ENCODE results near the gene CPNE7.

The CPNE7 gene

DNA sequence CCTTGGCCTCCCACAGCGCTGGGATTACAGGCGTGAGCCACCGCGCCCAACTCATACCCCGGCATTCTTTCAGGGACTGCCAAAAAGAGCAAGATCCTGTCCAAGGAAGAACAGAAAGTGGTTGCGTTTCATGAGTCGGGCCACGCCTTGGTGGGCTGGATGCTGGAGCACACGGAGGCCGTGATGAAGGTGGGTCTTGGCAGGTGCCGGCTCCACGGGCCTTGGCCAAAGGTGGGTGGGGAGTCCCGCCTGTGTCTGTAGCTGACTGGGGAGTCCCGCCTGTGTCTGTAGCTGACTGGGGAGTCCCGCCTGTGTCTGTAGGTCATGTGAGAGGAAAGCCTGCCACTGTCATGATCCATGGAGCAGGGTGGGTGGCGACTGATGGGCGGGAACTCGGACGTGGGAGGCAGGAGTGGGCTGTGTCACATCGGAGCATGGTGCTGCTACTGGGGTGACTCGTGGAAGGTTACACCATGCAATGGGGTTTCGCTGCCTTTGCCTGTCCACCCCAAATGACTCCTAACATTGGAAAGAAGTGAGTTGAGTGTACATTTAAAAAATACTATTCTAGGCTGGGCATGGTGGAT is 25.0 kb upstream of the CPNE7 start:
- no peak for DNase-seq

DNA sequence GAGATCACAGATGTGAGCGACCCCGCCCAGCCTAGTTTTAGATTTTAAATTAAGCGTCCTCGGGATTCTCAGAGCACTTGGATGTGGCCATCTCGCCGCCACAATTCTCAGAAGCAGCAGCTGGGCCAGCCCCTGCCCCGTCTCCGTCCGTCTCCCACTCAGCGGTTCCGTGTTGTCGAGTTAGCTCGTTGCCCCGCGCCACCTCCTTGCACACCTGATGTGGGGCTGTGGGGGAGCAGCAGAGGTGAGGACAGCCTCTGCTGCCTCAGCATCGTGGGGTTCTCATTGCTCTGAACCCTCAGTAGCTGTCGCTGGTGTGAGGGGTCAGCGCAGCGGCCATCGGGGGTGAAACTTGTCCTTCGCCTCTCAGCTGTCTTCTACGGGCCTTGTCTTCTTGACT is 23.2 kb upstream of the CPNE7 start:
- DNase-seq: no peak

DNA sequence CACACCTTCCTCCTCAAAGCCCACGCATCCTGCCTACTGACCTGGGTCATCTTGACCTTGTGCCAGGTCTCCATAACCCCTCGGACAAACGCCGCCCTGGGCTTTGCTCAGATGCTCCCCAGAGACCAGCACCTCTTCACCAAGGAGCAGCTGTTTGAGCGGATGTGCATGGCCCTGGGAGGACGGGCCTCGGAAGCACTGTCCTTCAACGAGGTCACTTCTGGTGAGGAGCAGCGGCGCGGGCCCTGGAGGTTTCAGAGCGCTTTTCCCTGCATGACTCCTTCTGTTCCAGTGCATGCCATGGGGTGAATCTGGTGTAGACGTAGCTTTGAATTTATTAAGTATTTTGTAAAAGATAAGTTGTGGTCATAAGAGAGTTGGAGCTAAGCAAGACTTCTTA is 22.6 kb upstream of the CPNE7 start:
- DNase-seq: no peak

DNA sequence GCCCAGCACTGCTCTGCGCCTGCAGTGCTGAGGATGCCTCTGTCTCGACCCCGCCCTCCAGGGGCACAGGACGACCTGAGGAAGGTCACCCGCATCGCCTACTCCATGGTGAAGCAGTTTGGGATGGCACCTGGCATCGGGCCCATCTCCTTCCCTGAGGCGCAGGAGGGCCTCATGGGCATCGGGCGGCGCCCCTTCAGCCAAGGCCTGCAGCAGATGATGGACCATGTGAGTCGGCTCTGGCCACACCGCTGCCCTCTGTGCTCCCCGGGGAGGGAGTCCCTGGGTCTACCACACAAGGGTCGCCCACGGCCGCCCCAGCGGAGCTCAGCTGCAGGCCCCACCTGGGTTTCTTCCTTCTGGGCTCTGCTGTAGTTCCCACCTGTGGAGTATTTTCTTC is 21.8 kb upstream of the CPNE7 start:
- DNase-seq: no peak

DNA sequence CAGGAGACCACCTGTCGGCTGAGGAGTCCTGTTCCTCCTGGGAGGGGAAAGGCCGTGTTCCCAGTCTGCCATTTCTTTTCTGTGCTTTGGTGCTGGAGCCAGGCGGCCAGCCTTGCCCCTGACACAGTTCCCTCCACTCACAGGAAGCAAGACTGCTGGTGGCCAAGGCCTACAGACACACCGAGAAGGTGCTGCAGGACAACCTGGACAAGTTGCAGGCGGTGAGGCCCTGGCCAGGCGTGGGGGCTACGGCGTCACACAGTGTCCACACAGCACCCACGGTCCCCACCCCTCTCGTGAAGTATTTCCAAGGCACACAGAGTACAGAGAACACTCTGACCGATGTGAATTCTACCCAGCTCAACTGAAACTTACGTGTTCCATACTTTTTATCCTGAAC is 21.2 kb upstream of the CPNE7 start:
- DNase-seq: no peak

DNA sequence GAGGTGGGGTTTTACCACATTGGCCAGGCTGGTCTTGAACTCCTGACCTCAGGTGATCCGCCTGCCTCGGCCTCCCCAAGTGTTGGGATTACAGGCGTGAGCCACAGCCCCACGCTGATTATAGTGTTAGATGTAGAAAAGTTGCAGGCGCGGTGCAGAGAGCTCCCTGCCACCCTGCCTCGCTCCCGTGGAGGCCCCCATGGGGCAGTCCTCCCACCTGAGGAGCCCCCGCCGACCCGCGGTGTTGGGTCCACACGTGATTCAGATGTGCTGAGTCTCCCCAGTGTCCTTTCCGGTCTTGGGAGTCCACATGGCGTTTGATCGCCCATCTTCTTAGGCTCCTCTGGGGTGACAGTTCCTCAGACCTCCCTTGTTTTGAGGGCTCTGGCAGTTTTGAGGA is 20.3 kb upstream of the CPNE7 start:
- no peak for DNase-seq

DNA sequence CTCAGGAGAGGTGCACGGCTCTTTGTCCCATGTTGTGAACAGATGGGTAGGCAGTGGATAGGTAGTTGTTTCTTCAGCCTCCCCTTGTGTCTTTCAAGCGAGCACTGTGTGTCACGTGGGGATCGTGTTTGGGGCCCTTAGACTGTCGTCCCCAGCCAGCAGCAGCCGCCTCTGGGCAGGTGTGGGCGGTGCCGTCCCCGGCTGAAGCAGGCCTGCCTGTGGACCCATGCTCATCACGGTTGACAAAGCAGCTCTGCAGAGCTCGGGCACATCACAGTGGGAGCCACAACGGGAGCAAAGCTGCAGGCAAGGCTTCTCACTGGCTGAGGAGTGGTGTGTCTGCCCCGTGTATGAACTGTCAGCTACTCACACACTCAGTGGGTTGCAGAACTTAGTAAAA is 19.8 kb upstream of the CPNE7 start:
- no peak for DNase-seq

DNA sequence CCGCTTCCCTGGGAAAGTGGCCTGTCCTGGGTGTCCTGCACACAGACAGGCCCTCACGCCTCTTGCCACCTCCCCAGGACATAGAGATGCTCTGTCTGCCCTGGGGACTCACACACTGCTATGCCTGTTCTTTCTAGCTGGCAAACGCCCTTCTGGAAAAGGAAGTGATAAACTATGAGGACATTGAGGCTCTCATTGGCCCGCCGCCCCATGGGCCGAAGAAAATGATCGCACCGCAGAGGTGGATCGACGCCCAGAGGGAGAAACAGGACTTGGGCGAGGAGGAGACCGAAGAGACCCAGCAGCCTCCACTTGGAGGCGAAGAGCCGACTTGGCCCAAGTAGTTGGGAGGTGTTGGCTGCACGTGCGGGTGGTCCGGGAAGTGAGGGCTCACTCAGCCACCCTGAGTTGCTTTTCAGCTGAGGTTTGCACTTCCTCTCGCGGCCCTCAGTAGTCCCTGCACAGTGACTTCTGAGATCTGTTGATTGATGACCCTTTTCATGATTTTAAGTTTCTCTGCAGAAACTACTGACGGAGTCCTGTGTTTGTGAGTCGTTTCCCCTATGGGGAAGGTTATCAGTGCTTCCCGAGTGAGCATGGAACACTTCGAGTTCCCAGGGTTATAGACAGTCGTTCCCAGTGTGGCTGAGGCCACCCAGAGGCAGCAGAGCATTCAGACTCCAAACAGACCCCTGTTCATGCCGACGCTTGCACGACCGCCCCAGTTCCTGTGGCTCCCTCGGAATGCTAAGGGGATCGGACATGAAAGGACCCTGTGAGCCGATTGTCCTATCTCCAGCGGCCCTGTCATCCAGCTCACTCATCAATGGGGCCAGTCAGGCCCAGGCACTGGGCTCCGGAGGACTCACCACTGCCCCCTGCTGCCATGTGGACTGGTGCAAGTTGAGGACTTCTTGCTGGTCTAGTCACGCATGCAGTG is 18.5 kb upstream of the CPNE7 start:
- peak; percentile 74 to 83 for DNase-seq

DNA sequence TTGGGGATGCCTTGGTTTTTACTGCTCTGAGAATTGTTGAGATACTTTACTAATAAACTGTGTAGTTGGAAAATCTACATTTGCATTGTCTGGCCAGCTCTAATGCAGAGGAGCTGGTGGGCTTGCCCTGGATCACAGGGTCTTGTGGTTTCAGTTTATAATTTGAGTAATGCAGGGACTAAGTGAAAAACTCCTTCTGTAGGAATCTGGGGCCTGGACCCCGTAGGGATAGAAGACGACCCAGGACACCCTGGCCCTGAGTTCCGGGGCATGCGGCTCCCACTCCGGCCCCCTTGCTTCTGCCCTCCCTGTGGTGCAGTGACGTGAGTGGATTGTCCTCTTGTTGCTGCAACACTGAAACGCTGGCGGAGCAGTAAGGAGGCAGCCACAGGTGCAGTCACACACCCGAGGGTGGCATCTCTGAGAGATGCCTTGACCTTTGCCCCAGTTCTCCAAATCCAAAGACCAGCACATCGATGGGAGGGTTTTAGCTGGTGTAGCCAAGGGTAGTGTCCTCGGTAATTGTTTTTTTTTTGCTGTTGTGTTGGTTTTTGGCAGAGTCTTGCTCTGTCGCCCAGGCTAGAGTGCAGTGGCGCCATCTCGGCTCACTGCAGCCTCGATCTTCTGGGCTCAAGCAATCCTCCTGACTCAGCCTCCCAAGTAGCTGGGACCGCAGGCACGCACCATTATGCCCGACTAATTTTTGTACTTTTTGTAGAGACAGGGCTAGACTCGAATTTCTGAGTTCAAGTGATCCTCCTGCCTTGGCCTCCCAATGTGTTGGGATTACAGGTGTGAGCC is 17.7 kb upstream of the CPNE7 start:
- no peak for DNase-seq

DNA sequence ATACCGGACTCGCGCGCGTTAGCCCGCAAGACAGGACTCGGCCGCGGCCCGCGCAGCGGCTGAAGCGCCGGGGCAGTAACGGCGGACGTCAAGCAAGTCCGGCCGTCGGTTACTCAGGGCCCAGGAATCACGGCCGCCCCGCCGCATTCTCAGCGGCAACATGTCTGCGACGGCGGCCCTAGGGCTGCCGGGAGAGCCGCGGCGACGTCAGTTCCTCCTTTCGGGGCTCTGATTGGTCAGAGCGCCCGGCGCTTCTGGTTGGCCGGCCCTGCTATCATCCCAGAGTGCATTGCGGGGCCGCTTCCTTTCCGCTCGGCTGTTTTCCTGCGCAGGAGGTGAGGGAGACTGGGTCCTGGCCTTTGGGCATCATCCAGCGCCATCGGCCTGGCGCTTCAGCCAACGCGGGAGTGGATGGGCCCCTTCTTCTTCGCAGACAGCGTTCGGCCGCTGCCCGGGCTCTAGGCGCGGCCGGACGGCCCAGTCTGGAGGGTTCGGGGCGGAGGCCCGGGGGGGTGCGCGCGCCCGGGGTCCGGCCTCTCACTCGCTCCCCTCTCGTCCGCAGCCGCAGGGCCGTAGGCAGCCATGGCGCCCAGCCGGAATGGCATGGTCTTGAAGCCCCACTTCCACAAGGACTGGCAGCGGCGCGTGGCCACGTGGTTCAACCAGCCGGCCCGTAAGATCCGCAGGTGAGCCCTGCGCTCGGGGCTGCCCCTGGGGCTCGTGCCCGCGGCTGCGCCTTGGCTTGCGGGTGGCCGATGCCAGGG is 15.0 kb upstream of the CPNE7 start, which contains the start of gene RPL13:
TSS of gene RPL13 (plus strand) at position 305 of the 764 bp plus-strand sequence. CDS start at position 583, 278 bp downstream.
- peak; percentile 93 to 95 for DNase-seq

DNA sequence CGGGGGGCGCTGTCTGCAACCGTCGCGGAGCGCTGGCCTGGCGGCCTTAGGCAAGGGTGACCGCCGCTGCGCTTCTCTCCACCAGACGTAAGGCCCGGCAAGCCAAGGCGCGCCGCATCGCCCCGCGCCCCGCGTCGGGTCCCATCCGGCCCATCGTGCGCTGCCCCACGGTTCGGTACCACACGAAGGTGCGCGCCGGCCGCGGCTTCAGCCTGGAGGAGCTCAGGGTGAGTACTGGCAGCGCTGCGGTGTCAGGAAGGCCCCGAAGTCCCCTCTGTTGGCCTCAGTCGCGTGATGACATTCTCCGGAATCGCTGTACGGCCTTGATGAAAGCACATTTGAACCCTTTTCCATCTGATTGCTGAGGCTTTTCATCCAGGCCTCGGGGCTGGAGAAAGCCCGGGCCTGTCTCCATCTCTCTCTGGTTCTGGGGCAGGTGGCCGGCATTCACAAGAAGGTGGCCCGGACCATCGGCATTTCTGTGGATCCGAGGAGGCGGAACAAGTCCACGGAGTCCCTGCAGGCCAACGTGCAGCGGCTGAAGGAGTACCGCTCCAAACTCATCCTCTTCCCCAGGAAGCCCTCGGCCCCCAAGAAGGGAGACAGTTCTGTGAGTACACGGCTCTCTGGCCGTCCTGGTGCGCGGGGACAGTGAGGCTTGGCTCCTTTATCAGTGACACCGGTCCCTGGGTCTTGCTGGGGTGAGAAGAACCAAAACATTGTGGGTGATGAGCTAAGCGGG is 14.2 kb upstream of the CPNE7 start:
- DNase-seq: no peak

DNA sequence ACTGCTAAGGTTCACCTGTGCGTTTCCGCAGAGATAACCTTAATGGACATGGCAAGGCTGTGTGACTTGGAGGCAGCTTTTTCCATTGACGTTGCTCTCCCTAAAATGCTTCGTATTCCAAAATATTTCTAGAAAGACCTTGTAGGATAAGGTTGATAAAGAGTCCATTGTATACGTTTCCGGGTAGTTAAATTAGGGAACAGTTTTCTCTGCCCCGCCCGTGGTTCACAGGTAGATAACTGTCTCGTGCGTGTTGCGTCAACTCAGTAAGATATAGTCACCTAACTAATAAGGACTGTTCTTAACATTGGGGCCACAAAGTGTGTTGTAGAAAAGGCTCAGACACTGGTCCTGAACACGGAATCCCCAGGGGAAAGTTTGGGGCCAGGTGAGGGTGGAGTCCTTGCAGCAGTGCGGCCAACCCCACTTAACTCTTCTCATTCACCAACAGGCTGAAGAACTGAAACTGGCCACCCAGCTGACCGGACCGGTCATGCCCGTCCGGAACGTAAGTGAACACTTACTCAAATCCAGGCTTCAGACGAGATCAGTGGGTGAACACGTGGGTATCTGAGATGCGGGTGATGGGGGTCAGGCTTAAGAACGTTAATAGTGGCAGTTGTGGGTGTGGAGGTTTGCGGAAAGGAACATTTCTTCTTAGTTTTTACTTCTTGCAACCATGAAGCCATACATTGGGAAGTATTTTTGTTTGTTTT is 13.5 kb upstream of the CPNE7 start:
- no peak for DNase-seq

DNA sequence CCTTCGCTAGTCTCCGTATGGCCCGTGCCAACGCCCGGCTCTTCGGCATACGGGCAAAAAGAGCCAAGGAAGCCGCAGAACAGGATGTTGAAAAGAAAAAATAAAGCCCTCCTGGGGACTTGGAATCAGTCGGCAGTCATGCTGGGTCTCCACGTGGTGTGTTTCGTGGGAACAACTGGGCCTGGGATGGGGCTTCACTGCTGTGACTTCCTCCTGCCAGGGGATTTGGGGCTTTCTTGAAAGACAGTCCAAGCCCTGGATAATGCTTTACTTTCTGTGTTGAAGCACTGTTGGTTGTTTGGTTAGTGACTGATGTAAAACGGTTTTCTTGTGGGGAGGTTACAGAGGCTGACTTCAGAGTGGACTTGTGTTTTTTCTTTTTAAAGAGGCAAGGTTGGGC is 12.6 kb upstream of the CPNE7 start:
- no peak for DNase-seq

DNA sequence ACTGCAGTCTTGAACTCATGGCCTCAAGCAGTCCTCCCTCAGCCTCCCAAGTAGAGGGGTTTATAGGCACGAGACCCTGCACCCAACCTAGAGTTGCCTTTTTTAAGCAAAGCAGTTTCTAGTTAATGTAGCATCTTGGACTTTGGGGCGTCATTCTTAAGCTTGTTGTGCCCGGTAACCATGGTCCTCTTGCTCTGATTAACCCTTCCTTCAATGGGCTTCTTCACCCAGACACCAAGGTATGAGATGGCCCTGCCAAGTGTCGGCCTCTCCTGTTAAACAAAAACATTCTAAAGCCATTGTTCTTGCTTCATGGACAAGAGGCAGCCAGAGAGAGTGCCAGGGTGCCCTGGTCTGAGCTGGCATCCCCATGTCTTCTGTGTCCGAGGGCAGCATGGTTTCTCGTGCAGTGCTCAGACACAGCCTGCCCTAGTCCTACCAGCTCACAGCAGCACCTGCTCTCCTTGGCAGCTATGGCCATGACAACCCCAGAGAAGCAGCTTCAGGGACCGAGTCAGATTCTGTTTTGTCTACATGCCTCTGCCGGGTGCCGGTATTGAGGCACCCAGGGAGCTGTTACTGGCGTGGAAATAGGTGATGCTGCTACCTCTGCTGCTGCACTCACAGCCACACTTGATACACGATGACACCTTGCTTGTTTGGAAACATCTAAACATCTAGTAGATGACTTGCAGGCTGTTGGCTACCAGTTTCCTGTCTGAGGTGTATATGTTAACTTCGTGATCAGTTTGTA is 11.7 kb upstream of the CPNE7 start:
- DNase-seq: no peak

DNA sequence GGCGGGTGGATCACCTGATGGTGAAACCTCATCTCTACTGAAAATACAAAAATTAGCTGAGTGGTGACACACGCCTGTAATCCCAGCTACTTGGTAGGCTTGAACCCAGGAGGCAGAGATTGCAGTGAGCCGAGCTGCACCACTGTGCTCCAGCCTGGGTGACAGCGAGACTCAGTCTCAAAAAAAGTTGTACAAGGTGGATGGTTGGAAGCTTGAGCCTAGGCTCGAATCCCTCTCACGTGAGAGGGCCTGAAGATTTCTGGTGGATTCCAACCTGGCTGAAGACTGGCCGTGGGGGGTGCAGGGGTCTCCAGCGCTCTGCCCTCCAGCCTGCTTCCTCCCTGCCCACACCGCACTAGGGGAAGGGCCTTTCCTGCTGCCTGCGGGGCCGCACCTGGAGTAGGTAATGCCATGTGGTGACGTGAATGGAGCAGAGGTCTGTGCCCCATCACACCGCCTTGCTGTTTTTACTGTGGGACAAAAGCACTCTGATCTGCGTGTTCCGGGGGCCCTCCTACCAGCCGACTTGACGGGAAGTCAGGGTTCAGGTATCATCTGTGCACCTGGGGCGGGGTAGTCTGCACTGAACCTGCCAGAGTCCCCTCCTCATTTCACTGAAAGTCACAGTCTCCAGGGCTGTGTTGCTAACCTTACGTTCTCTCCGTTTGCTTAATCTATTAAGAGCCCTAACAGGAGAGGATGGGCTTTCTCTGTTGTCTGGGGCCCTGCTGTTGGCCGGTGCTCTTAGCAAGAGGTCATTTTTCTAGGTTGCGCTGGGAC is 10.9 kb upstream of the CPNE7 start:
- no peak for DNase-seq

DNA sequence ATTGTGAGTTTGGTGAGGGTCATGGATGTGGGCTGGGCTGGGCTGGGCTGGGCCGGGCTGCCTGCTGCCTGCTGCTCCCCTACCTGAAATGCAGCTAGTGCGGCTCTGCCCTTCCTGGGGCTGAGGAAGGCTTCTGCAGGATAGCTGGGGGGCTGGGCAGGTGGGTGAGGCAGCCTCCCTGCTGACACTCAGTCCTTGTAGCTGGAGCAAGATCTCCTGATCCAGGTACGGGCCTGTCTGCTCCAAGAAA is 10.4 kb upstream of the CPNE7 start:
- no peak for DNase-seq

DNA sequence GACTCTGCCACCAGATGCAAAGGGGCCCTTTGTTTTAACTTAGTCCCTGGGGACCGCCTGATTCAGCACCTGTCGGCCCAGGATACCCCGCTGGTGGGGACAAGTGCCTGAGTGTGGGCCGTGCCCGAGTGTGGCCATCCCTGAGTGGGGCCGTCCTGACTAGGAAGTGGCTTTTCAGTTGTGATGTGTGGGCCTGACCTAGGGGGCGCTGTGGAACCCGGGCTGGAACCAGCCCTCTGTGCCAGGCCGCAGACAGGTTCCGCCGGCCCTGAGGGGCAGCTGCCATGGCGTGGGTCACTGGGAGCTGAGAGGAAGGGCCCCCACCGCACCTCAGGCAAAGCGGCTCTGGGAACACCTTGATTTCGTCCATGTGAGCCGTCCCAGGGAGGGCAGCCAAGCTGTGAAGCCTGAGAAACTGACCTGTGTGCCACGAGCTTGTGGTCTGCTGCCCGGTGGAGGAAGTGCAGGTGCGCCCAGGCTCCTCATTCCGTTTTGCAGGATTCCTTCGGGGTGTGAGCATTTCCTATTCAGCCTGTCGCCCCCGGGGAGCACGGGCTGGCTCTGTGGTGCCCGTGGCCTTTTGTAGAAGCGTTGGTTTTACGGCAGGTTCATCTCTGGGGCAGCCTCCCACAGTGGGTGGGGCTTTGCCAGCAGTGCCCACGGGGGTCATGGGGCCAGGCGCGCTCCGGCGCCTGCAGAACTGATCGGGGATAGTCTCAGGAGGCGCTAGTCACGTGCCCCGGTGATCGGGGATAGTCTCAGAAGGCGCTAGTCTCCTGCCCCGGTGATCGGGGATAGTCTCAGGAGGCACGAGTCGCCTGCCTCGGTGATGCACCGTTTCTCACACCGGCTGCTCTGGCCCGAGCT is 9.8 kb upstream of the CPNE7 start:
- DNase-seq: peak in 1 of 2 donors; percentile 53

DNA sequence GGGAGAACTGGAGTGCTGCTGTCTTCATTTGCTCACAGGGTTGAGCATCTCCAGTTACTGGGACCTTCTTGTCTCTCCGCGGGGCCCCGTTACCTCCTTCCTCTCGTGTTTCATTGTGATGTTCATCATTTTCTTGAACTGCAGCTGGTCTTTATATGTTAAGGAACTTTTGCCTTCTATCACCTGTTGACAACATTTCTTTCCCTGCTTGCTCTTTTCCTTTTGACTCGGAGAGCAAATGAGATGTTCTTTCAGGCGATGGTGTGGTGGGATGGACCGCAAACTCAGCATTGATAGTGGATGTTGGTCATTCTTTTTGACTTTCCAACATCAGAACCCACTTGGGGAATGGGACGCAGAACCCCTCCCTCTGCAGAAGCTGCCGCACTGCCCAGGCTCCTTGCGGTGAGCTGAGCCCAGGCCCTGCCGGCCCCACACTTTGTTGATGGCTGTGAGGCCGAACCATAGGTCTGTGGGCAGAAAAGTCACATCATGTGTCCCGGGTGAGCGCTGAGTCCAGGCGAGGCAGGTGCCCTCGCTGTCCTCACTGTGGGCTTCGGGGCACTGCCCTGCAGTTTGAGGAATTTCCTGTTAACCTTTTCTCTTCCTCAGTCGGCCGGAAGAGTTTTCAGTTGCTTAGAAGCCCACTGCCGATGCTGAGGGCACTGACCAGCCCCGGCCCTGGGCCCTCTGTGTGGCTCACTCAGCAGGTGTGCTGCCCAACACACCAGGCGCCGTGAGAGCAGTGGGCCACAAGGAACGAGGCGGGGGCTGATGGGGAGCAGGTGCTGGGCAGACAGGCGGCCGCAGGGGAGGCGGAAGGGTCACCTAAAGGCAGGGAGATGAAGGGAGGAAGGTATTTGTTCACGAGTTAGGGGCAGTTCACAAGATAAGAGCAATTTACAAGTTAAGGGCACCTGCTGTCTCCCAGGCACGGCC is 7.6 kb upstream of the CPNE7 start:
- DNase-seq: no peak
